Sigmoid colon (tissue), 4 donors: ENCODE results near the gene PODXL2.

ENCODE experiments used
- EP300 ChIP-seq, 4 donors: sonication (generic); formaldehyde crosslinking; IDR thresholded peaks; one replicate each; pipeline ENCODE4 v1.6.1; 2017; ENCODE audit warnings: antibody characterized with exemption in 4 of 4
- POLR2A ChIP-seq, 2 donors: fragments of 450-650 bp; IDR thresholded peaks; one replicate each; pipeline ENCODE4 v1.6.1; 2016; ENCODE audit warnings: antibody characterized with exemption in 2 of 2, mild to moderate bottlenecking in 2 of 2, moderate library complexity in 2 of 2
- POLR2AphosphoS5 ChIP-seq, 4 donors: sonication (generic); formaldehyde crosslinking; IDR thresholded peaks; one replicate each; pipeline ENCODE4 v1.6.1; 2017; ENCODE audit warnings: antibody characterized with exemption in 4 of 4
- TF ChIP-seq, protein P1 (sequence below), 4 experiments: fragments of 450-650 bp in 3 of 4; fragments of 200-600 bp in 1 of 4; IDR thresholded peaks; one replicate each; pipeline ENCODE4 v1.5.1; 2016 to 2019; ENCODE audit warnings: antibody characterized with exemption in 4 of 4, mild to moderate bottlenecking in 3 of 4, moderate library complexity in 2 of 4

DNA sequence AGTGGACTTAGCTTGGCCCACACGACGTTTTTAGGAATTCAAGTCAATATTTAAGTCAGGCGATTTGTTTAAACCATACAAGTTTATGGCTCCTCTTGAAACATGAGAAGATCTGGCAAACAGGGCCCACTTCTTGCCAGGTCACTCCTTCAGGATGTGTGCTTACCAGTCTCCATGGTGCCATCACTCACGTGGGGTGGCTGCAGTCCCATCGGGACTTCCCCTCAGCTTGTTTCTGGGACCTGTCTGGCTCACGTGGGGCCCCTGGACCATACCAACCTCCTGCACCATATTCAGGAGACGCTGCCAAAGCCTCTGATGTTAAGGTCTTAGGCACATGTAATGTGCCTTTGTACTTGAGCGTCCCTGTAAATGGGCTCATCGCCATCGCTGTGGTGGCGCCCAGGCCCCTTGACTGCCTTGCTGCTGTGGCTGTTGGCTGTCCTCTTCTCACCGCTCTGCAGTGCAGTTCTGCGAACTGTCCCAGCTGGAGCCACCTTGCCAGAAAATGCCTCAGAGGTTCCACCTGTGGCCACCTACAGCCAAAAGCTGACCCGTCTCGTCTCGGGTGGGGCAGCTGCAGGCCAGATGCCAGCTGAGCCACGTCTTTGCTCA, 21.9 kb upstream of the PODXL2 start:
- TF ChIP-seq POLR2A (IDR thresholded peaks at IDR 0.05) = no peak
- TF ChIP-seq, protein P1, sequence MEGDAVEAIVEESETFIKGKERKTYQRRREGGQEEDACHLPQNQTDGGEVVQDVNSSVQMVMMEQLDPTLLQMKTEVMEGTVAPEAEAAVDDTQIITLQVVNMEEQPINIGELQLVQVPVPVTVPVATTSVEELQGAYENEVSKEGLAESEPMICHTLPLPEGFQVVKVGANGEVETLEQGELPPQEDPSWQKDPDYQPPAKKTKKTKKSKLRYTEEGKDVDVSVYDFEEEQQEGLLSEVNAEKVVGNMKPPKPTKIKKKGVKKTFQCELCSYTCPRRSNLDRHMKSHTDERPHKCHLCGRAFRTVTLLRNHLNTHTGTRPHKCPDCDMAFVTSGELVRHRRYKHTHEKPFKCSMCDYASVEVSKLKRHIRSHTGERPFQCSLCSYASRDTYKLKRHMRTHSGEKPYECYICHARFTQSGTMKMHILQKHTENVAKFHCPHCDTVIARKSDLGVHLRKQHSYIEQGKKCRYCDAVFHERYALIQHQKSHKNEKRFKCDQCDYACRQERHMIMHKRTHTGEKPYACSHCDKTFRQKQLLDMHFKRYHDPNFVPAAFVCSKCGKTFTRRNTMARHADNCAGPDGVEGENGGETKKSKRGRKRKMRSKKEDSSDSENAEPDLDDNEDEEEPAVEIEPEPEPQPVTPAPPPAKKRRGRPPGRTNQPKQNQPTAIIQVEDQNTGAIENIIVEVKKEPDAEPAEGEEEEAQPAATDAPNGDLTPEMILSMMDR (IDR thresholded peaks at IDR 0.05) = no peak
- no peak for TF ChIP-seq POLR2AphosphoS5 (IDR thresholded peaks at IDR 0.05)
- no peak for TF ChIP-seq EP300 (IDR thresholded peaks at IDR 0.05)
